HEK293T (cell line): ENCODE measurements around the gene CD36.

ENCODE experiments used
- CTCF ChIA-PET: fragments of 350-600 bp; formaldehyde crosslinking; extraction: SDS; loops from one replicate; lab custom pipeline; 2021; ENCODE audit warnings: antibody characterized with exemption, inconsistent platforms; lab: Yijun Ruan, JAX
- POLR2A ChIA-PET: fragments of 350-600 bp; formaldehyde crosslinking; extraction: SDS; loops from one replicate; lab custom pipeline; 2020; ENCODE audit warnings: antibody characterized with exemption, inconsistent platforms; lab: Yijun Ruan, JAX
- DNase-seq: peaks from one replicate; pipeline ENCODE4 v3.0.0; 2012; ENCODE audit warnings: mixed read lengths; ENCODE audit errors: extremely low spot score
- ARNT ChIP-seq: fragments of 450-650 bp; IDR thresholded peaks from 2 replicates; pipeline ENCODE4 v1.6.1; 2017; ENCODE audit warnings: mild to moderate bottlenecking
- BHLHE40 ChIP-seq: fragments of 450-650 bp; IDR thresholded peaks from 2 replicates; pipeline ENCODE4 v1.6.1; 2016; ENCODE audit warnings: mild to moderate bottlenecking, moderate library complexity, borderline replicate concordance
- CTBP1 ChIP-seq: fragments of 450-650 bp; IDR thresholded peaks from 2 replicates; pipeline ENCODE4 v1.6.1; 2016; ENCODE audit warnings: borderline replicate concordance
- ELF4 ChIP-seq: fragments of 450-650 bp; IDR thresholded peaks from 2 replicates; pipeline ENCODE4 v1.6.1; 2017; ENCODE audit warnings: antibody characterized with exemption
- FOXA1 ChIP-seq: fragments of 450-650 bp; IDR thresholded peaks from 2 replicates; pipeline ENCODE4 v1.6.1; 2016; ENCODE audit warnings: mild to moderate bottlenecking
- FOXK2 ChIP-seq: fragments of 450-650 bp; IDR thresholded peaks from 2 replicates; pipeline ENCODE4 v1.6.1; 2016; ENCODE audit warnings: mild to moderate bottlenecking
- FOXM1 ChIP-seq: fragments of 450-650 bp; IDR thresholded peaks from 2 replicates; pipeline ENCODE4 v1.6.1; 2017; ENCODE audit warnings: mild to moderate bottlenecking, borderline replicate concordance
- HDGF ChIP-seq: fragments of 450-650 bp; IDR thresholded peaks from 2 replicates; pipeline ENCODE4 v1.6.1; 2017; ENCODE audit warnings: antibody characterized with exemption, borderline replicate concordance
- L3MBTL2 ChIP-seq: fragments of 450-650 bp; conservative IDR thresholded peaks from 2 replicates; pipeline ENCODE4 v1.6.1; 2016; ENCODE audit warnings: mild to moderate bottlenecking
- LEF1 ChIP-seq: fragments of 450-650 bp; IDR thresholded peaks from 2 replicates; pipeline ENCODE4 v1.6.1; 2017; ENCODE audit warnings: mild to moderate bottlenecking, borderline replicate concordance
- NFRKB ChIP-seq: fragments of 450-650 bp; IDR thresholded peaks from 2 replicates; pipeline ENCODE4 v1.6.1; 2016; ENCODE audit warnings: mild to moderate bottlenecking, moderate library complexity
- PKNOX1 ChIP-seq: fragments of 450-650 bp; IDR thresholded peaks from 2 replicates; pipeline ENCODE4 v1.6.1; 2016
- SP1 ChIP-seq: fragments of 450-650 bp; IDR thresholded peaks from 2 replicates; pipeline ENCODE4 v1.6.1; 2017
- SUZ12 ChIP-seq: fragments of 450-650 bp; IDR thresholded peaks from 2 replicates; pipeline ENCODE4 v1.6.1; 2016; ENCODE audit warnings: mild to moderate bottlenecking
- TARDBP ChIP-seq: fragments of 450-650 bp; IDR thresholded peaks from 2 replicates; pipeline ENCODE4 v1.6.1; 2016
- ZNF384 ChIP-seq: fragments of 450-650 bp; IDR thresholded peaks from 2 replicates; pipeline ENCODE4 v1.6.1; 2016

The CD36 gene

GRCh38 chr7:80721883-80722615 lies 83.6 kb downstream of the CD36 start:
- no peak for TF ChIP-seq TARDBP
- ChIA-PET POLR2A (no interaction called here), CTCF (no interaction called here)
- no peak for DNase-seq

- CTCF ChIA-PET = interaction anchor here (0.7 kb wide), 1 partner anchor 198 kb away, joined by 6 read pairs; no protein-coding TSS in a partner anchor
- no peak for DNase-seq
- no peak for TF ChIP-seq CTBP1
- TF ChIP-seq ELF4 = no peak
- TF ChIP-seq FOXK2 = no peak
- no peak for TF ChIP-seq PKNOX1
- TF ChIP-seq SUZ12 = no peak
- no peak for TF ChIP-seq LEF1
- no peak for TF ChIP-seq FOXA1
- TF ChIP-seq HDGF = no peak
- no peak for TF ChIP-seq FOXM1
- no peak for TF ChIP-seq ZNF384
- TF ChIP-seq SP1 = no peak
- TF ChIP-seq ARNT = no peak
- no peak for TF ChIP-seq NFRKB
- no peak for TF ChIP-seq L3MBTL2
- TF ChIP-seq BHLHE40 = no peak
- TF ChIP-seq TARDBP = no peak
- POLR2A ChIA-PET = interaction anchor here (1.5 kb wide), 1 partner anchor 196 kb away, joined by 3 read pairs; the partner anchor contains the start of gene SEMA3C
These were observed 84.3 kb downstream of the CD36 start for GRCh38 chr7:80722616-80723195.

- no peak for DNase-seq
- TF ChIP-seq ZNF384 (peak; percentile 33; the same call in 1 of the 2 replicates), PKNOX1 (no peak; the same call in 1 of the 2 replicates), LEF1 (no peak)
- ChIA-PET POLR2A (interaction anchor here (1.2 to 1.5 kb wide), 2 partner anchors 21 to 195 kb away, joined by 3 to 6 read pairs; partner anchors contain the start of gene SEMA3C), CTCF (interaction anchor here (0.6 to 1.3 kb wide), 4 partner anchors 9 to 609 kb away, joined by 3 to 4 read pairs (median 4); no protein-coding TSS in a partner anchor)
These were observed 85.9 kb downstream of the CD36 start for GRCh38 chr7:80724249-80724871.

GRCh38 chr7:80725181-80725611 lies 86.8 kb downstream of the CD36 start:
- TF ChIP-seq ARNT (peak; percentile 66; the same call in 1 of the 2 replicates), CTBP1 (no peak; the same call in 1 of the 2 replicates), BHLHE40 (no peak), FOXK2 (no peak), L3MBTL2 (0 out of 2 replicates have a peak, but pooled peaks have one; percentile 27)
- CTCF ChIA-PET = interaction anchor here (0.6 kb wide), 1 partner anchor 608 kb away, joined by 3 read pairs; no protein-coding TSS in a partner anchor
- POLR2A ChIA-PET = interaction anchor here (0.8 kb wide), 1 partner anchor 13 kb away, joined by 3 read pairs; no protein-coding TSS in a partner anchor

More at GRCh38 chr7:80725181-80725611, 86.8 kb downstream of the CD36 start:
- DNase-seq = no peak
